HepG2 (cell line): ENCODE measurements around the gene DLX4. TPM values are rescaled to one million over a fixed set of nuclear protein-coding genes. Genes with fewer than 3 reads are reported as not detected.

Experiments
- CEBPB ChIP-seq: IDR thresholded peaks from 2 replicates; pipeline ENCODE4 v1.6.1; 2011; ENCODE audit warnings: low read depth, low read length, improper control_type of control experiment, borderline replicate concordance
- CHD4 ChIP-seq: fragments of 200-600 bp; sonication (generic); IDR thresholded peaks from 2 replicates; pipeline ENCODE4 v1.7.0; 2017; ENCODE audit warnings: mild to moderate bottlenecking, low read length, borderline replicate concordance
- EP300 ChIP-seq, 3 experiments: sonication (generic) in 1 of 3; formaldehyde crosslinking in 1 of 3; IDR thresholded peaks; 2 replicates each; pipeline versions ENCODE4 v1.5.1 to v1.6.1; 2011 to 2020; ENCODE audit warnings: low read depth in 2 of 3, low read length in 2 of 3, borderline replicate concordance in 1 of 3, improper control_type of control experiment in 1 of 3, mild to moderate bottlenecking in 1 of 3, missing genetic modification reagents in 1 of 3, moderate library complexity in 1 of 3
- HDAC1 ChIP-seq: sonication (generic); formaldehyde crosslinking; IDR thresholded peaks from 2 replicates; pipeline ENCODE4 v1.5.1; 2020; ENCODE audit warnings: mild to moderate bottlenecking, missing genetic modification reagents
- NFE2L2 ChIP-seq: fragments of 150-350 bp; IDR thresholded peaks from 2 replicates; pipeline ENCODE4 v1.6.1; 2014; ENCODE audit warnings: low read length
- SAP130 ChIP-seq: IDR thresholded peaks from 2 replicates; pipeline ENCODE4 v1.6.1; 2016; ENCODE audit warnings: low read depth
- ZNF383 ChIP-seq: sonication (generic); formaldehyde crosslinking; IDR thresholded peaks from 2 replicates; pipeline ENCODE4 v1.4.0; 2020; ENCODE audit warnings: missing genetic modification reagents, mild to moderate bottlenecking, borderline replicate concordance
- ZNF850 ChIP-seq: sonication (generic); formaldehyde crosslinking; conservative IDR thresholded peaks from 2 replicates; pipeline ENCODE4 v1.9.0; 2021; ENCODE audit warnings: mild to moderate bottlenecking, missing genetic modification reagents
- polyA plus RNA-seq, 8 experiments: library from polyadenylated mRNA; depleted of rRNA in 3 of 8; stranded (reverse) in 7 of 8; unstranded in 1 of 8; fragments of >200 nt; fragmentation: Illumina TruSeq in 4 of 8; extraction: Trizol in 4 of 8; gene quantifications; 2 replicates each; pipeline versions ENCODE4 v1.2.1 to v1.2.3, GENCODE V29; 2011 to 2016; ENCODE audit warnings: low read depth in 4 of 8, missing spikeins in 1 of 8, mixed read lengths in 1 of 8; ENCODE audit not compliant: insufficient read depth in 1 of 8
- total RNA-seq, 5 experiments: library from RNA; depleted of rRNA; stranded (reverse); fragments of >200 nt; fragmentation: Illumina TruSeq; extraction: Trizol; gene quantifications; 2 replicates each; pipeline ENCODE4 v1.2.3, GENCODE V29; 2016; ENCODE audit warnings: low read depth in 1 of 5
- TF ChIP-seq, protein P1 (sequence below): sonication (generic); formaldehyde crosslinking; IDR thresholded peaks from 2 replicates; pipeline ENCODE4 v1.8.0; 2022; ENCODE audit warnings: missing genetic modification reagents, mild to moderate bottlenecking, moderate library complexity, borderline replicate concordance
- TF ChIP-seq, protein P2 (sequence below): sonication (generic); IDR thresholded peaks from 2 replicates; pipeline ENCODE4 v1.6.1; 2016; ENCODE audit warnings: low read depth, borderline replicate concordance
- TF ChIP-seq, protein P3 (sequence below): sonication (generic); formaldehyde crosslinking; IDR thresholded peaks from 2 replicates; pipeline ENCODE4 v1.4.0; 2020; ENCODE audit warnings: missing genetic modification reagents, borderline replicate concordance
- TF ChIP-seq, protein P4 (sequence below): IDR thresholded peaks from 2 replicates; pipeline ENCODE4 v1.6.1; 2016; ENCODE audit warnings: low read depth, borderline replicate concordance
- TF ChIP-seq, protein P5 (sequence below): sonication (generic); formaldehyde crosslinking; IDR thresholded peaks from 2 replicates; pipeline ENCODE4 v1.5.0; 2020; ENCODE audit warnings: mild to moderate bottlenecking, missing genetic modification reagents, moderate library complexity

The DLX4 gene
- total and polyA plus RNA-seq, 2 of the 13 experiments (the other 11 are each of a cell fraction or from before 2014, with no cell fraction given) = 0.55 to 2.3 TPM

DNA sequence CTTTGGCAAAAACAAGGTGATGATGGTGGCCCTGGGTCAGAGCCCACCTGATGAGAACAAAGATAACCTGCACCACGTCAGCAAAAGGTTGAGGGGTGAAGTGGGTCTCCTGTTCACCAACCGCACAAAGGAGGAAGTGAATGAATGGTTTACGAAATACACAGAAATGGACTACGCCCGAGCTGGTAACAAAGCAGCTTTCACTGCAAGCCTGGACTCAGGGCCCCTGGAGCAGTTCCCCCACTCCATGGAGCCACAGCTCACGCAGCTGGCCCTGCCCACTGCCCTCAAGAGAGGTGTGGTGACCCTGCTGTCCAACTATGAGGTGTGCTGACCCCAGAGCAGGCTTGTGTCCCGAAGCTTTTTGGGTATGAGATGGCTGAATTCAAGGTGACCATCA, 29.7 kb upstream of the DLX4 start (continued):
- TF ChIP-seq, protein P1, sequence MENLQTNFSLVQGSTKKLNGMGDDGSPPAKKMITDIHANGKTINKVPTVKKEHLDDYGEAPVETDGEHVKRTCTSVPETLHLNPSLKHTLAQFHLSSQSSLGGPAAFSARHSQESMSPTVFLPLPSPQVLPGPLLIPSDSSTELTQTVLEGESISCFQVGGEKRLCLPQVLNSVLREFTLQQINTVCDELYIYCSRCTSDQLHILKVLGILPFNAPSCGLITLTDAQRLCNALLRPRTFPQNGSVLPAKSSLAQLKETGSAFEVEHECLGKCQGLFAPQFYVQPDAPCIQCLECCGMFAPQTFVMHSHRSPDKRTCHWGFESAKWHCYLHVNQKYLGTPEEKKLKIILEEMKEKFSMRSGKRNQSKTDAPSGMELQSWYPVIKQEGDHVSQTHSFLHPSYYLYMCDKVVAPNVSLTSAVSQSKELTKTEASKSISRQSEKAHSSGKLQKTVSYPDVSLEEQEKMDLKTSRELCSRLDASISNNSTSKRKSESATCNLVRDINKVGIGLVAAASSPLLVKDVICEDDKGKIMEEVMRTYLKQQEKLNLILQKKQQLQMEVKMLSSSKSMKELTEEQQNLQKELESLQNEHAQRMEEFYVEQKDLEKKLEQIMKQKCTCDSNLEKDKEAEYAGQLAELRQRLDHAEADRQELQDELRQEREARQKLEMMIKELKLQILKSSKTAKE (CRISPR knock-in tag) = 0 out of 2 replicates have a peak, but pooled peaks have one; percentile 36
- TF ChIP-seq HDAC1 (CRISPR knock-in tag) (0 out of 2 replicates have a peak, but pooled peaks have one; percentile 48), CEBPB (0 out of 2 replicates have a peak, but pooled peaks have one; percentile 17), ZNF383 (no peak), SAP130 (peak; percentile 41; the same call in 1 of the 2 replicates), EP300 (IDR thresholded peaks at IDR 0.05; ENCODE audit: low read depth in 2 of 2, low read length in 2 of 2) (no peak; a peak in 1 of 4 replicates), EP300 (CRISPR knock-in tag; IDR thresholded peaks at IDR 0.05; ENCODE audit: borderline replicate concordance) (0 out of 2 replicates have a peak, but pooled peaks have one; percentile 7), CHD4 (0 out of 2 replicates have a peak, but pooled peaks have one; percentile 17), ZNF850 (CRISPR knock-in tag) (no peak), NFE2L2 (no peak)
- TF ChIP-seq, protein P2, sequence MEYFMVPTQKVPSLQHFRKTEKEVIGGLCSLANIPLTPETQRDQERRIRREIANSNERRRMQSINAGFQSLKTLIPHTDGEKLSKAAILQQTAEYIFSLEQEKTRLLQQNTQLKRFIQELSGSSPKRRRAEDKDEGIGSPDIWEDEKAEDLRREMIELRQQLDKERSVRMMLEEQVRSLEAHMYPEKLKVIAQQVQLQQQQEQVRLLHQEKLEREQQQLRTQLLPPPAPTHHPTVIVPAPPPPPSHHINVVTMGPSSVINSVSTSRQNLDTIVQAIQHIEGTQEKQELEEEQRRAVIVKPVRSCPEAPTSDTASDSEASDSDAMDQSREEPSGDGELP = no peak; the same call in 1 of the 2 replicates
- TF ChIP-seq, protein P3, sequence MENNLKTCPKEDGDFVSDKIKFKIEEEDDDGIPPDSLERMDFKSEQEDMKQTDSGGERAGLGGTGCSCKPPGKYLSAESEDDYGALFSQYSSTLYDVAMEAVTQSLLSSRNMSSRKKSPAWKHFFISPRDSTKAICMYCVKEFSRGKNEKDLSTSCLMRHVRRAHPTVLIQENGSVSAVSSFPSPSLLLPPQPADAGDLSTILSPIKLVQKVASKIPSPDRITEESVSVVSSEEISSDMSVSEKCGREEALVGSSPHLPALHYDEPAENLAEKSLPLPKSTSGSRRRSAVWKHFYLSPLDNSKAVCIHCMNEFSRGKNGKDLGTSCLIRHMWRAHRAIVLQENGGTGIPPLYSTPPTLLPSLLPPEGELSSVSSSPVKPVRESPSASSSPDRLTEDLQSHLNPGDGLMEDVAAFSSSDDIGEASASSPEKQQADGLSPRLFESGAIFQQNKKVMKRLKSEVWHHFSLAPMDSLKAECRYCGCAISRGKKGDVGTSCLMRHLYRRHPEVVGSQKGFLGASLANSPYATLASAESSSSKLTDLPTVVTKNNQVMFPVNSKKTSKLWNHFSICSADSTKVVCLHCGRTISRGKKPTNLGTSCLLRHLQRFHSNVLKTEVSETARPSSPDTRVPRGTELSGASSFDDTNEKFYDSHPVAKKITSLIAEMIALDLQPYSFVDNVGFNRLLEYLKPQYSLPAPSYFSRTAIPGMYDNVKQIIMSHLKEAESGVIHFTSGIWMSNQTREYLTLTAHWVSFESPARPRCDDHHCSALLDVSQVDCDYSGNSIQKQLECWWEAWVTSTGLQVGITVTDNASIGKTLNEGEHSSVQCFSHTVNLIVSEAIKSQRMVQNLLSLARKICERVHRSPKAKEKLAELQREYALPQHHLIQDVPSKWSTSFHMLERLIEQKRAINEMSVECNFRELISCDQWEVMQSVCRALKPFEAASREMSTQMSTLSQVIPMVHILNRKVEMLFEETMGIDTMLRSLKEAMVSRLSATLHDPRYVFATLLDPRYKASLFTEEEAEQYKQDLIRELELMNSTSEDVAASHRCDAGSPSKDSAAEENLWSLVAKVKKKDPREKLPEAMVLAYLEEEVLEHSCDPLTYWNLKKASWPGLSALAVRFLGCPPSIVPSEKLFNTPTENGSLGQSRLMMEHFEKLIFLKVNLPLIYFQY (CRISPR knock-in tag) = no peak
- TF ChIP-seq, protein P4, sequence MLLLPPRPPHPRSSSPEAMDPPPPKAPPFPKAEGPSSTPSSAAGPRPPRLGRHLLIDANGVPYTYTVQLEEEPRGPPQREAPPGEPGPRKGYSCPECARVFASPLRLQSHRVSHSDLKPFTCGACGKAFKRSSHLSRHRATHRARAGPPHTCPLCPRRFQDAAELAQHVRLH = 0 out of 2 replicates have a peak, but pooled peaks have one; percentile 21
- TF ChIP-seq, protein P5, sequence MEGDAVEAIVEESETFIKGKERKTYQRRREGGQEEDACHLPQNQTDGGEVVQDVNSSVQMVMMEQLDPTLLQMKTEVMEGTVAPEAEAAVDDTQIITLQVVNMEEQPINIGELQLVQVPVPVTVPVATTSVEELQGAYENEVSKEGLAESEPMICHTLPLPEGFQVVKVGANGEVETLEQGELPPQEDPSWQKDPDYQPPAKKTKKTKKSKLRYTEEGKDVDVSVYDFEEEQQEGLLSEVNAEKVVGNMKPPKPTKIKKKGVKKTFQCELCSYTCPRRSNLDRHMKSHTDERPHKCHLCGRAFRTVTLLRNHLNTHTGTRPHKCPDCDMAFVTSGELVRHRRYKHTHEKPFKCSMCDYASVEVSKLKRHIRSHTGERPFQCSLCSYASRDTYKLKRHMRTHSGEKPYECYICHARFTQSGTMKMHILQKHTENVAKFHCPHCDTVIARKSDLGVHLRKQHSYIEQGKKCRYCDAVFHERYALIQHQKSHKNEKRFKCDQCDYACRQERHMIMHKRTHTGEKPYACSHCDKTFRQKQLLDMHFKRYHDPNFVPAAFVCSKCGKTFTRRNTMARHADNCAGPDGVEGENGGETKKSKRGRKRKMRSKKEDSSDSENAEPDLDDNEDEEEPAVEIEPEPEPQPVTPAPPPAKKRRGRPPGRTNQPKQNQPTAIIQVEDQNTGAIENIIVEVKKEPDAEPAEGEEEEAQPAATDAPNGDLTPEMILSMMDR = peak; percentile 15; the same call in 1 of the 2 replicates
